Left ventricle myocardium inferior (tissue), 1 donor: ENCODE results near the gene SRMS. TPM values are rescaled to one million over a fixed set of nuclear protein-coding genes. Genes with fewer than 3 reads are reported as not detected.
"Not testable (repeated sequence)": the region's sequence is repeated elsewhere in the genome, so short reads cannot be mapped to it uniquely, and the experiment has no call there.

Experiments
- DNase-seq: peaks from one replicate; pipeline ENCODE4 v3.0.0-alpha.2; 2020
- H3K27ac ChIP-seq: fragments of 200-600 bp; replicated peaks from 2 replicates; pipeline ENCODE4 v1.8.0; 2021
- H3K27me3 ChIP-seq: fragments of 200-600 bp; 2 replicates; pipeline ENCODE4 v1.8.0; 2021; ENCODE audit warnings: low read depth
- H3K36me3 ChIP-seq: fragments of 200-600 bp; 2 replicates; pipeline ENCODE4 v1.8.0; 2021
- H3K4me1 ChIP-seq: fragments of 200-600 bp; 2 replicates; pipeline ENCODE4 v1.8.0; 2021
- H3K4me3 ChIP-seq: fragments of 200-600 bp; 2 replicates; pipeline ENCODE4 v1.8.0; 2021; ENCODE audit warnings: mild to moderate bottlenecking, moderate library complexity
- H3K9me3 ChIP-seq: fragments of 200-600 bp; replicated peaks from 2 replicates; pipeline ENCODE4 v1.8.0; 2021
- intact Hi-C: fragments of 100-400 bp; cut with micrococcal nuclease; formaldehyde crosslinking; loops from one replicate; pipeline ENCODE4 v1.11.0; 2022
- total RNA-seq: library from RNA; stranded (reverse); fragmentation: NEBNext Ultra II Directional; extraction: Animal tissue kit (Norgen Biotek cat#: 25700); gene quantifications from one replicate; pipeline ENCODE4 v1.2.1, GENCODE V29; 2021
- TF ChIP-seq, protein P1 (sequence below): fragments of 200-600 bp; IDR thresholded peaks from 2 replicates; pipeline ENCODE4 v1.8.0; 2021; ENCODE audit warnings: antibody characterized with exemption, mild to moderate bottlenecking, borderline replicate concordance
- donor health status: DM: no; HTN: yes; CAD: no; lungs with severe emphysema.

The SRMS gene
- total RNA-seq, 1 donor from 2014 or later = not detected

DNA sequence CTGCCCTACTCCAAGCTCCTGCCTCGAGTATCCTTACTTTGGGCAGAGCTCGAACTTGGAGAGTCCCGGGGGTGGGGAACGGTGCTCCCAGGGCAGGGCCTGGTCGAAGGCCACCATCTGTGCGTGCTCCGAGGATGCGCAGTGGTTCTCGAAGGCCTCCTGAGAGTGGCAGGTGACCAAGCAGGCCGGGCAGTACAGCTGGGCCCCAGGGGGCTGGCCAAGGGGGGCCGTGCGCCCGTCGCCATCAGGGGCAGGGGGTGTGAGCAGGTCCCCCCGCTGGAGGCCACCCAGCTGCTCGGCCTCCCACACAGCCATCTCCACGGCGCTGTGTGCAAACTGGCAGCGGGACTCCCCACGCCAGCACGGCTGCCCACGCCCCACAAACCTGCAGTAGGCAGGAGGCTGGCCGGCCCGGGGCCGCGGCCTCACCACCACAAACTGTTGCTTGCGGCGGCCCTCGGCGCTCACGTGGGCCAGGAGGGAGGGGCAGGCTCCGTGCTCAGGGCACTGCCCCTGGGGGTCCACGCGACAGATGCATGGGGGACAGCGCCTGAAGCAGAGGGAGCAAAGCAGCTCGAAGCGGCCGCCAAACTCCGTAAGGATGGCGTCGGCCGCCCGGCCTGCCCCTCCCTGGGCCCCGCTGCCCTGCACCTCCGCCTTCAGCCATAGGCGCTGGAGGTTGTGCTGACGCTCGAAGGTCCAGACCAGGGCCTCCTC is 24.7 kb upstream of the SRMS start:
- Histone ChIP-seq H3K27ac (peak overlapping the region; percentile 90), H3K27me3 (no peaks in the 10 kb centered on the region), H3K4me3 (no peak overlapping the region), H3K4me1 (peaks cover 36% of the 10 kb centered on the region), H3K36me3 (peaks cover 14% of the 10 kb centered on the region), H3K9me3 (no peaks in the 10 kb centered on the region)
- TF ChIP-seq, protein P1, sequence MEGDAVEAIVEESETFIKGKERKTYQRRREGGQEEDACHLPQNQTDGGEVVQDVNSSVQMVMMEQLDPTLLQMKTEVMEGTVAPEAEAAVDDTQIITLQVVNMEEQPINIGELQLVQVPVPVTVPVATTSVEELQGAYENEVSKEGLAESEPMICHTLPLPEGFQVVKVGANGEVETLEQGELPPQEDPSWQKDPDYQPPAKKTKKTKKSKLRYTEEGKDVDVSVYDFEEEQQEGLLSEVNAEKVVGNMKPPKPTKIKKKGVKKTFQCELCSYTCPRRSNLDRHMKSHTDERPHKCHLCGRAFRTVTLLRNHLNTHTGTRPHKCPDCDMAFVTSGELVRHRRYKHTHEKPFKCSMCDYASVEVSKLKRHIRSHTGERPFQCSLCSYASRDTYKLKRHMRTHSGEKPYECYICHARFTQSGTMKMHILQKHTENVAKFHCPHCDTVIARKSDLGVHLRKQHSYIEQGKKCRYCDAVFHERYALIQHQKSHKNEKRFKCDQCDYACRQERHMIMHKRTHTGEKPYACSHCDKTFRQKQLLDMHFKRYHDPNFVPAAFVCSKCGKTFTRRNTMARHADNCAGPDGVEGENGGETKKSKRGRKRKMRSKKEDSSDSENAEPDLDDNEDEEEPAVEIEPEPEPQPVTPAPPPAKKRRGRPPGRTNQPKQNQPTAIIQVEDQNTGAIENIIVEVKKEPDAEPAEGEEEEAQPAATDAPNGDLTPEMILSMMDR = no peak
- DNase-seq = no peak
- intact Hi-C loops = no loop called here

DNA sequence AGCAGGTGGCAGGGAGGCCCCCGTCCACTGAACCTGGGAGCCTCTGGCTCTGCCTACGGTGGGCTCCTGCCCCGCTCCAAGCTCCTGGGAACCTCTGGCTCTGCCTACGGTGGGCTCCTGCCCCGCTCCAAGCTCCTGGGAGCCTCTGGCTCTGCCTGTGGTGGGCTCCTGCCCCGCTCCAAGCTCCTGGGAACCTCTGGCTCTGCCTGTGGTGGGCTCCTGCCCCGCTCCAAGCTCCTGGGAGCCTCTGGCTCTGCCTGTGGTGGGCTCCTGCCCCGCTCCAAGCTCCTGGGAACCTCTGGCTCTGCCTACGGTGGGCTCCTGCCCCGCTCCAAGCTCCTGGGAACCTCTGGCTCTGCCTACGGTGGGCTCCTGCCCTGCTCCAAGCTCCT is 23.5 kb upstream of the SRMS start:
- H3K9me3 ChIP-seq, H3K27ac ChIP-seq, intact Hi-C loops, DNase-seq, H3K4me3 ChIP-seq, H3K27me3 ChIP-seq: not testable (repeated sequence)
- peaks cover 31% of the 10 kb centered on the region for H3K4me1 ChIP-seq
- H3K36me3 ChIP-seq = peaks cover 24% of the 10 kb centered on the region

DNA sequence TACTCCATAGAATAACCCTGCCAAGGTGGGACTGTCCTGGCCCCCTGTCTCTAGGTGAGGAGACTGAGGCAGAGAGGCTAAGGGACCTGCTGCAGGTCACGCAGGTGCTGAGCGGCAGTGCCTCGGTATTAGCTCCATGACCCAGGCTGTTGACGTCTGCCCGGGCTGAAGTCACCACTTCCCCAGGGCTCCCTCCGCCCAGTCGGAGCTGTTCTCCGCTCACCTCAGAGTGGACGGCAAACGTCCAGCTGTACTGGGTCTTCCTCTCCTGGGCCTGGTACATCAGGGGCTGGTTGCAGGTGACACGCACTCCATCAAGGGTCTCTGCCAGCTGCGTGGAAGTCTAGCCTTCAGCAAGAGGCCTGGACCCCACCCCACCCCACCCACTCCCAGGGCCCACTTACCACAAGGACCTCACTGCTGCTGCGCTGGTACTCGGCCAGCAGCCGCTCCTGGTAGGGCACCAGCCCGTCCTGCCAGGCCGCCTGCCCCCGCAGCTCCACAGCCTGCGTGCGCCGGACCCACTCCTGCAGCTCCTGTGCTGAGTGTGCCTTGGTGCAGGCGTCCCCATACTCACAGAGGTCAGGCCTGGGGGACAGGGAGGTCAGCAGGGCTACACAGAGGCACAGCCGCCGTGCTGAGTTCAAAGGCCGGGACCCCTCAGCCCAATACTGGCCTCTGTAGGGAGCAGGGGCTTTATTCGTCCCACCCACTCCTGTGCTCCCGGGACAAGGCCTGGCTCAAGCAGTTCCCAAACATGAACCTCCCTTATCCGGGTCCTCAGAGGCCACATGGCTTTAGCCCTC is 22.9 kb upstream of the SRMS start:
- H3K4me1 ChIP-seq = peaks cover 27% of the 10 kb centered on the region
- no peak overlapping the region for H3K27ac ChIP-seq
- H3K36me3 ChIP-seq = peaks cover 30% of the 10 kb centered on the region
- H3K27me3 ChIP-seq = no peaks in the 10 kb centered on the region
- H3K9me3 ChIP-seq = no peaks in the 10 kb centered on the region
- TF ChIP-seq, protein P1 = no peak
- no peak for DNase-seq
- no peak overlapping the region for H3K4me3 ChIP-seq
- intact Hi-C loops = no loop called here

DNA sequence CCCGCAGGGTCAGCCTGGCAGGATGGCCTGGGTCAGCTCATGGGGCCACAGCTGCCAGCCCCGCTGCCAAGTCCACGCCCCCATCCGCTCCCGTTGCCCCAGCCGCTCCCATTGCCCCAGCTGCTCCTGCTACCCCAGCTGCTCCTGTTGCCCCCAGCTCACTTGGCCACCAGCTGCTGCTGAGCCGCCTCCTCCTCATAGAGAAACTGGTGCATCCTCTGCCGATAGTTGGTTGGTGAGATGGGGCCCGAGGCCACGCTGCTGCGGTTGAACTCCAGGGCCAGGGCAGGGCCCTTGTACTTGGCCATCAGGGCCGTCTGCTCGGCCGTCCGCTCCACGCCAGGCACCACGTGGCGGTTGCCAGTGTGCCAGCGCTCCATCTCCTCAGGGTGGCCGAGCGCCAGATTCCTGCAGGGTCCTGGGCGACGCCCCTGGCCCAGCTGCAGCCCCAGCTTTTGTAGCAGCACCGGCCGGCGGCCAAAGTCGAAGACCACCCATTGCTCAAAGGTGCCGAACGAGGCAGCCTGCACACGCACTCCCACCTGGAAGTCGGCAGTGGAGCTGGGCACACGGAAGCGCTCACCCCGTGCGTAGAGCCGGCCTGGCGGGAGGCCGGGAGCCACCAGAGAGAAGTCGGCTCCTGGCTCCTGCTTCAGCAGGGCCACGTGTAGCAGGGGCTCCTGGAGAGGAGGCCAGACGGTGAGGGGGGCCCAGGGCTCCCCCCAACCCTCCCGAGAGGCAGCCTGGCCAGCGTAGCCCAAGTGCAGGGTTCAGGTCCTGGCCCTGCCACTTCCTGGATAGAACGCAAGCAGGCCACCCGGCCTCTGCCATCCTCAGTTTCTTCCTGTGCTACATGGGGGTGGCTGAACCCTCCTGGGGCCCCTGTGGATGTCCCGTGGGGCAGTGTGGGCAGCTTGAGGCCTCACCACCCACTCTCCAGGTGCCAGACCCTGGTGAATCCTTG is 21.7 kb upstream of the SRMS start:
- intact Hi-C loops = no loop called here
- no peak overlapping the region for H3K4me3 ChIP-seq
- TF ChIP-seq, protein P1 = no peak
- H3K27ac ChIP-seq = no peak overlapping the region
- peaks cover 42% of the 10 kb centered on the region for H3K36me3 ChIP-seq
- no peak for DNase-seq
- H3K27me3 ChIP-seq = no peaks in the 10 kb centered on the region
- no peaks in the 10 kb centered on the region for H3K9me3 ChIP-seq
- peaks cover 15% of the 10 kb centered on the region for H3K4me1 ChIP-seq

DNA sequence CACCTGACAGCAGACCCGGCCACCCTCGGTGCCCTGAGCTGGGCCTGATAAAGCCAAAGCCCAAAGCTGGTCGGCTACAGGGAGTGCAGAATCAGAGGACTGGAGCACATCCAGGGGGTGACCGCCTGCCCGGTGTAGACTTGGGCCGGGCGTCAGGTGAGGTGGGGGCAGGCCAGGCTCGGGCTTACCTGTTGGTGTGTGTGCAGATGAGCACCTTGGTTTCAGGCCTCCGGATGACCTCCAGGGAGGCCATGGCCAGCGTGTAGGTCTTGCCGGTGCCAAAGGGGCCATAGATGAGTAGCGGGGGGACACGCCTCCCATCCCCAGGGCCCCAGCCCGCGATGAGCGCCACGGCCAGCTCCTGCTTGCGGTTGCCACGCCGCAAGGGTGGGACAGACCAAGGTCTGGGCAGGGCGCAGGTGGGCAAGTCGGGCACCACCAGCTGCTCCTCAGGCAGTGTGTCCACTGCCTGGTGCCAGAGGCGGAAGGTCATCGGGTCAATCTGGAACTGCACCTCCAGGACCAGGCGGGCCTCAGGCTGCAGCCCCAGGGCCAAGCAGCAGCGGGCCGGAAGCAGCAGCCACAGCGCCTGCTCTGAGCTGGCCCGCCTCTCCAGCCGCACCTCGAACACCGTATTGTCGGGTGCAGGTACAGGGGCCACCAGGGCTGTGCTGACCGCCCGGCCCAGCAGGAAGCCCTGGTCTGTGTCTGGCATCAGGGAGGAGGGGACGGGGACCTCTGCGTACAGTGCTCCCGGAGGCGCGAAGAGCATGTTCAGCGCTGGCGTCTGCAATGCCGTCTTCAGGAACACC is 20.8 kb upstream of the SRMS start:
- Histone ChIP-seq H3K27me3 (no peaks in the 10 kb centered on the region), H3K27ac (no peak overlapping the region), H3K4me3 (no peak overlapping the region), H3K36me3 (peaks cover 51% of the 10 kb centered on the region), H3K4me1 (peaks cover 8% of the 10 kb centered on the region), H3K9me3 (no peaks in the 10 kb centered on the region)
- TF ChIP-seq, protein P1 = no peak
- DNase-seq = no peak
- intact Hi-C loops = no loop called here
